ENCODE measurements around the gene DISC1. TPM values are rescaled to one million over a fixed set of nuclear protein-coding genes. Genes with fewer than 3 reads are reported as not detected.

Gene DISC1
- total and polyA plus RNA-seq, 2 of the 13 experiments (the other 11 are each of a cell fraction or from before 2014, with no cell fraction given) = 4.2 to 4.6 TPM

- TF ChIP-seq ZNF407 (CRISPR knock-in tag; IDR thresholded peaks at IDR 0.05; ENCODE audit: not compliant biosample characterization) (no peak), ZNF674 (CRISPR knock-in tag; IDR thresholded peaks at IDR 0.05; ENCODE audit: low read depth) (no peak), ELF1 (CRISPR knock-in tag; IDR thresholded peaks at IDR 0.05) (no peak), ARNT (IDR thresholded peaks at IDR 0.05) (no peak), ZFY (CRISPR knock-in tag; IDR thresholded peaks at IDR 0.05) (no peak), EZH2 (conservative IDR thresholded peaks at IDR 0.05; ENCODE audit: low read depth, low read length) (no peak), CHD2 (IDR thresholded peaks at IDR 0.05; ENCODE audit: low read depth, low read length) (no peak), HDAC1 (CRISPR knock-in tag; IDR thresholded peaks at IDR 0.05) (no peak), ZNF646 (CRISPR knock-in tag; IDR thresholded peaks at IDR 0.05) (peak; percentile 50; the same call in 1 of the 2 replicates), RAD21 (CRISPR knock-in tag; IDR thresholded peaks at IDR 0.05) (0 out of 2 replicates have a peak, but pooled peaks have one; percentile 17), ZNF326 (CRISPR knock-in tag; IDR thresholded peaks at IDR 0.05; ENCODE audit: borderline replicate concordance) (no peak), THAP8 (CRISPR knock-in tag; IDR thresholded peaks at IDR 0.05; ENCODE audit: borderline replicate concordance) (no peak), CTCF (CRISPR knock-in tag; IDR thresholded peaks at IDR 0.05) (peak; percentile 70)
Measured at GRCh38 chr1:231584117-231584516, 42.5 kb upstream of the DISC1 start (continued).
